Measurements from ENCODE around the gene MED27. TPM values are rescaled to one million over a fixed set of nuclear protein-coding genes. Genes with fewer than 3 reads are reported as not detected.

MED27 gene
- polyA plus RNA-seq, 1 donor: 12.6 TPM

GRCh38 chr9:132044176-132044875 lies 35.3 kb downstream of the MED27 start:
- WGBS (ENCODE audit: insufficient coverage, low lambda C conversion rate): 92% methylated on average over 2 of the region's 8 CpGs
- no peaks in the 10 kb centered on the region for H3K27me3 ChIP-seq (ENCODE audit: control insufficient read depth, insufficient read depth, low read length)

DNA sequence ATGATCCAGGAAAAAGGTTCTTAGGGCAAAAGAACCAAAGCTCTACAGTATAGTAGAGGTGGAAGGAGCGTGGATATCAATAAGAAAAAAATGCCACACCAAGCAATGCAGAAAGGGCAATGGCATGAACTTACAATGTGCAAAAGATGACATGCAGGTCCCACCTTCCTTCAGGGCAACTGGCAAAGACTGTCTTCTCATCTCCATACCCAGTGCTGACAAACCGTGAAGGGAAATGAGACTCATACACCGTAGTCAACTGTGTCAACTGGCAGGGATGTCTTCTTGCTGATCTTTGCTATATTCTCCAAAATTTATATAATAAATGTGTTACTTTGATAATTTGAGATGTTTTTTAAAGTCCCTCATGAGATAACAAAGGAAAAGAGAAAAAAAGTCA lies 36.0 kb downstream of the MED27 start:
- Histone ChIP-seq H3K4me1 (ENCODE audit: control insufficient read depth, insufficient read depth, low read length) (no peaks in the 10 kb centered on the region), H3K27me3 (ENCODE audit: control insufficient read depth, insufficient read depth, low read length) (no peaks in the 10 kb centered on the region), H3K4me3 (ENCODE audit: low read length) (no peak overlapping the region), H3K27ac (ENCODE audit: low read length) (no peak overlapping the region), H3K9me3 (ENCODE audit: control insufficient read depth, low read depth, low read length) (no peaks in the 10 kb centered on the region), H3K36me3 (ENCODE audit: control insufficient read depth, insufficient read depth, low read length) (no peaks in the 10 kb centered on the region)
- no CpG with 5 or more reads among the region's 3 CpGs for WGBS (ENCODE audit: insufficient coverage, low lambda C conversion rate)
- no peak for DNase-seq

More at GRCh38 chr9:132044176-132044875, 35.3 kb downstream of the MED27 start:
- no peaks in the 10 kb centered on the region for H3K9me3 ChIP-seq (ENCODE audit: control insufficient read depth, low read depth, low read length)
- H3K4me3 ChIP-seq (ENCODE audit: low read length): no peak overlapping the region
- H3K4me1 ChIP-seq (ENCODE audit: control insufficient read depth, insufficient read depth, low read length): no peaks in the 10 kb centered on the region
- no peak overlapping the region for H3K27ac ChIP-seq (ENCODE audit: low read length)
- H3K36me3 ChIP-seq (ENCODE audit: control insufficient read depth, insufficient read depth, low read length): no peaks in the 10 kb centered on the region
- DNase-seq: no peak

DNA sequence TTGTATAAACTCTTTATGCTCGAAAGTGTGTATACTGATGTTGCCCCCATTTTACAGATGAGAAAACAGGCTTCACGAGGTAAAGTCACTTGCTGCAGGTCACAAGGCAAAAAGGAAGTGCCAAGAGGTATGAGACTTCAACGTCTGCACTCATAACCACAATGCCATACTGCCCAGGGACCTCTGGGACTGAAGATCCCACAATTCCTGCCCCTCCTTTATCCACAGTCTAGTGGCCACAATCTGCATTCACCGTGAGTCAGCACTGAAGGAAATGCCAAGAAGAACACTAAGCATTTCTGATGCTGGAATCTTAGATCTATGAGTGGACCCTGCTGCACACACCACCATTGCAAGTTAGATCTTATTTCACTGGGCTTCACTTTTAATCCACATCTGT lies 37.3 kb downstream of the MED27 start:
- H3K9me3 ChIP-seq (ENCODE audit: control insufficient read depth, low read depth, low read length): no peaks in the 10 kb centered on the region
- H3K27me3 ChIP-seq (ENCODE audit: control insufficient read depth, insufficient read depth, low read length): no peaks in the 10 kb centered on the region
- H3K4me1 ChIP-seq (ENCODE audit: control insufficient read depth, insufficient read depth, low read length): no peaks in the 10 kb centered on the region
- H3K4me3 ChIP-seq (ENCODE audit: low read length): no peak overlapping the region
- no peak overlapping the region for H3K27ac ChIP-seq (ENCODE audit: low read length)
- H3K36me3 ChIP-seq (ENCODE audit: control insufficient read depth, insufficient read depth, low read length): no peaks in the 10 kb centered on the region
- WGBS (ENCODE audit: insufficient coverage, low lambda C conversion rate): no CpG with 5 or more reads among the region's 4 CpGs
- DNase-seq: no peak

DNA sequence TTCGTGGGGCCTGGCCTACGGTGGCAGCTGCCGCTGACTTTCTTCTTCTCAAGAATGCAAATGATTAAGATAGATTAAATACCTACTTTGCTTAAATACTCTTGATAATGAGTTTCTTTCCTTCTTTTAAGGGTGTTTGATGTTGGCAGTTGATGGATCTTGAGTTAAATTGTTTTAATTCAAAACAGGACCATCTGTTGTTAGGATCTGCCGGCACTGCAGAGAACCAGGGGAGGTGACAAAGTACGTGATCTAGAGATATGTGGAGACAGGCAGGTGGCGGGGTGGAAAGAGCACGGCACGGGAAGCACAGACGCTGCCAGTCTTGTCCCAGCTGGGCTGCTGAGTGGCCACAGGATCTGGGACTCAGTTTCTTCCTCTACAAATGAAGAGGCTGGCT lies 37.9 kb downstream of the MED27 start:
- no peak for DNase-seq
- H3K4me1 ChIP-seq (ENCODE audit: control insufficient read depth, insufficient read depth, low read length): no peaks in the 10 kb centered on the region
- H3K27me3 ChIP-seq (ENCODE audit: control insufficient read depth, insufficient read depth, low read length): no peaks in the 10 kb centered on the region
- no CpG with 5 or more reads among the region's 9 CpGs for WGBS (ENCODE audit: insufficient coverage, low lambda C conversion rate)
- H3K36me3 ChIP-seq (ENCODE audit: control insufficient read depth, insufficient read depth, low read length): no peaks in the 10 kb centered on the region
- H3K9me3 ChIP-seq (ENCODE audit: control insufficient read depth, low read depth, low read length): no peaks in the 10 kb centered on the region
- no peak overlapping the region for H3K4me3 ChIP-seq (ENCODE audit: low read length)
- H3K27ac ChIP-seq (ENCODE audit: low read length): no peak overlapping the region

DNA sequence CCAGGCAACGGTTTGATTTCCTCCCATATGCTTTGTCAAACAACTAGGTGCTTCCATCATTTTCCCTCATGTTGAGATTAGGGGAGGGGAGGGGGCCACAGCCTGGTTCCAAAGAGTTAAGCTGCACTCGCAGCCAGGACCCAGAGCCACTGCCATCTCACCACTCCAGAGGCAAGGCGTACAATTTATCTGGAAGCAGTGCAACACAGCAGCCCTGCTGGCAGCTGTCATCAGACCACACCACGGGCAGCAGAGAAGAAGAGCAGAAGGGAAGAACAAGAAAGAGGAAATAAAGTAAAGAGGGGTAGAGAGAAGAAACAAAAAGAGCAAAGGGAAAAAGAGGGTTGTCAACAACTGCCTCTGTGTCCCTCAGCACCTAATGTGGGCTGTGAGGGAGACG lies 38.9 kb downstream of the MED27 start:
- Histone ChIP-seq H3K36me3 (ENCODE audit: control insufficient read depth, insufficient read depth, low read length) (no peaks in the 10 kb centered on the region), H3K9me3 (ENCODE audit: control insufficient read depth, low read depth, low read length) (no peaks in the 10 kb centered on the region), H3K27ac (ENCODE audit: low read length) (no peak overlapping the region), H3K4me3 (ENCODE audit: low read length) (no peak overlapping the region), H3K27me3 (ENCODE audit: control insufficient read depth, insufficient read depth, low read length) (no peaks in the 10 kb centered on the region), H3K4me1 (ENCODE audit: control insufficient read depth, insufficient read depth, low read length) (no peaks in the 10 kb centered on the region)
- 50% methylated on average over 1 of the region's 5 CpGs for WGBS (ENCODE audit: insufficient coverage, low lambda C conversion rate)
- DNase-seq: no peak

DNA sequence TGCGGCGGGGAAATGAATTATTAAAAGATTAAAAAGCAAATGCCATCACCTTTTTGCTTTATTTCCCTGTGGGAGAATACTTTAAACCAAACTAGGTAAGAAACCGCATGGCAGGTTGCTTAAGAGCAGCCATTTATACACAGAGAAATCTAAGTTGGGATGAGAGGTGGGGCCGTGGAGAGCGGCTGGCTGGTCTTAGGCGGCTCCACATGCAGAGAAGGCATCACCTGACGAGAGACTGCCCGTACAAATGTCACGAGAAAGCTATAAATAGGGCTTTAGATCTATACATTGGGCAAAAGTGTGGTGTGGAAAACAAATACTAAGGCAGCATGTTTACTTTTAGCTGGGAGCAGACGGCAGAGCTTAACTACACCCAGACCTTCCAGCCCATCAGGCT lies 39.4 kb downstream of the MED27 start:
- Histone ChIP-seq H3K4me3 (ENCODE audit: low read length) (no peak overlapping the region), H3K27me3 (ENCODE audit: control insufficient read depth, insufficient read depth, low read length) (no peaks in the 10 kb centered on the region), H3K9me3 (ENCODE audit: control insufficient read depth, low read depth, low read length) (no peaks in the 10 kb centered on the region), H3K4me1 (ENCODE audit: control insufficient read depth, insufficient read depth, low read length) (no peaks in the 10 kb centered on the region), H3K36me3 (ENCODE audit: control insufficient read depth, insufficient read depth, low read length) (no peaks in the 10 kb centered on the region), H3K27ac (ENCODE audit: low read length) (no peak overlapping the region)
- no CpG with 5 or more reads among the region's 10 CpGs for WGBS (ENCODE audit: insufficient coverage, low lambda C conversion rate)
- peak in 1 of 2 donors; percentile 17 for DNase-seq

GRCh38 chr9:132039284-132039683 lies 40.4 kb downstream of the MED27 start:
- no peaks in the 10 kb centered on the region for H3K27me3 ChIP-seq (ENCODE audit: control insufficient read depth, insufficient read depth, low read length)
- peaks cover 3% of the 10 kb centered on the region for H3K4me1 ChIP-seq (ENCODE audit: control insufficient read depth, insufficient read depth, low read length)
- no peaks in the 10 kb centered on the region for H3K36me3 ChIP-seq (ENCODE audit: control insufficient read depth, insufficient read depth, low read length)
- no CpG with 5 or more reads among the region's 9 CpGs for WGBS (ENCODE audit: insufficient coverage, low lambda C conversion rate)
- no peaks in the 10 kb centered on the region for H3K9me3 ChIP-seq (ENCODE audit: control insufficient read depth, low read depth, low read length)
- no peak overlapping the region for H3K27ac ChIP-seq (ENCODE audit: low read length)
- no peak for DNase-seq
- H3K4me3 ChIP-seq (ENCODE audit: low read length): no peak overlapping the region

DNA sequence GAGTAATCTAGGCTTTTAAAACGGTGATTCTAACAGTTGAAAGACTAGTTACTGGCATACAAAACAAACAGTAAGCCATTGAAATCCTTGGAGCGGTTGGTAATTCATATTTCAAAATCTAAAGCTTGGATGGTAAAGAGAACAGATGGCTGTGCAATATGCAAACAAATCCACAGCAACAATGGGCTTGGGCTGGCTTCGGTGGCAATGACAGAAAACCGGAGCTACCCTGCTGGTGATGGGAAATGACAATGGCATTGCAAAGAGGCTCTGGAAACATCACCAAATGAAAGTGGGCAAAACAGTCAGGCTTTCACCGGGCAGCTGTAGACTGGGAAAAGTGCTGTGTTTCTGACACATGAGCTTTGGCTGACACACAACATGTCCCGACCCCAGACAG lies 42.2 kb downstream of the MED27 start:
- Histone ChIP-seq H3K4me3 (ENCODE audit: low read length) (no peak overlapping the region), H3K4me1 (ENCODE audit: control insufficient read depth, insufficient read depth, low read length) (peaks cover 5% of the 10 kb centered on the region), H3K27me3 (ENCODE audit: control insufficient read depth, insufficient read depth, low read length) (no peaks in the 10 kb centered on the region), H3K9me3 (ENCODE audit: control insufficient read depth, low read depth, low read length) (no peaks in the 10 kb centered on the region), H3K36me3 (ENCODE audit: control insufficient read depth, insufficient read depth, low read length) (no peaks in the 10 kb centered on the region), H3K27ac (ENCODE audit: low read length) (no peak overlapping the region)
- no peak for DNase-seq
- 40% methylated on average over 1 of the region's 6 CpGs for WGBS (ENCODE audit: insufficient coverage, low lambda C conversion rate)

DNA sequence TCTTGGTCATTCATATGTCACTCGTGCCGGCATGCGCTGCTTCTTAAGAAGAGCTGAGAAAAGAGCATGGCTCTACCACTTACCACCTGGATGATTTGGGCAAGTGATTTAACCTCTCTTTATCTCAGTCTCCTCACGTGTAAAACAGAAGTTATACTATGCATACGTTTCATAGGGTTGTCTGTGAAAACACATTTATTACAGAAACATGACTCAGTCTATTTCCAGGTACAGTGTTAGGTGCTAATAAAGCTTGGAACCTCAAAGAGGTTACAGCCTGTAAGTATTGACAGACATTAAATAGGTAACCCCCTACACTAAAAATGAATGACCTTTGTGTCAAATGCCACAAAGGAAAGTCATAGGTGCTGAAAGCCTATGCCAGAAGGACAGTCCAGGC lies 43.1 kb downstream of the MED27 start:
- no CpG with 5 or more reads among the region's 5 CpGs for whole genome bisulfite sequencing (ENCODE audit: insufficient coverage, low lambda C conversion rate)
- no peak overlapping the region for H3K27ac ChIP-seq (ENCODE audit: low read length)
- H3K4me1 ChIP-seq (ENCODE audit: control insufficient read depth, insufficient read depth, low read length): peaks cover 5% of the 10 kb centered on the region
- H3K27me3 ChIP-seq (ENCODE audit: control insufficient read depth, insufficient read depth, low read length): no peaks in the 10 kb centered on the region
- H3K4me3 ChIP-seq (ENCODE audit: low read length): no peak overlapping the region
- H3K9me3 ChIP-seq (ENCODE audit: control insufficient read depth, low read depth, low read length): no peaks in the 10 kb centered on the region
- no peaks in the 10 kb centered on the region for H3K36me3 ChIP-seq (ENCODE audit: control insufficient read depth, insufficient read depth, low read length)
- no peak for DNase-seq

DNA sequence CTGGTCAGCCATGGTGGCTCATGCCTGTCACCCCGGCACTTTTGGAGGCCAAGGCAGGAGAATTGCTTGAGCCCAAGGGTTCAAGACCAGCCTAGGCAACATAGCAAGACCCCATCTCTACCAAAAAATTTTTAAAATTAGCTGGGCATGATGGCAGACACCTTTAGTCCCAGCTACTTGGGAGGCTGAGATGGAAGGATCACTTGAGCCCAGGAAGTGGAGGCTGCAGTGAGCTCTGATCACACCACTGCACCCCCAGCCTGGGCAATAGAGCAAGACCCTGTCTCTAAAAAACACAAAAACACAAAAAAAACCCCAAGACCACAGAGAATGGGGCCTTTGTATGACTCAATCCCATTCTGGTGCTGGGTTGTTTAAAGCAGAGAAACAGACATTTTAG lies 44.0 kb downstream of the MED27 start:
- Histone ChIP-seq H3K9me3 (ENCODE audit: control insufficient read depth, low read depth, low read length) (no peaks in the 10 kb centered on the region), H3K27me3 (ENCODE audit: control insufficient read depth, insufficient read depth, low read length) (no peaks in the 10 kb centered on the region), H3K27ac (ENCODE audit: low read length) (no peak overlapping the region), H3K36me3 (ENCODE audit: control insufficient read depth, insufficient read depth, low read length) (no peaks in the 10 kb centered on the region), H3K4me3 (ENCODE audit: low read length) (no peak overlapping the region), H3K4me1 (ENCODE audit: control insufficient read depth, insufficient read depth, low read length) (peaks cover 5% of the 10 kb centered on the region)
- DNase-seq: no peak
- WGBS (ENCODE audit: insufficient coverage, low lambda C conversion rate): no CpG with 5 or more reads among the region's 1 CpG

DNA sequence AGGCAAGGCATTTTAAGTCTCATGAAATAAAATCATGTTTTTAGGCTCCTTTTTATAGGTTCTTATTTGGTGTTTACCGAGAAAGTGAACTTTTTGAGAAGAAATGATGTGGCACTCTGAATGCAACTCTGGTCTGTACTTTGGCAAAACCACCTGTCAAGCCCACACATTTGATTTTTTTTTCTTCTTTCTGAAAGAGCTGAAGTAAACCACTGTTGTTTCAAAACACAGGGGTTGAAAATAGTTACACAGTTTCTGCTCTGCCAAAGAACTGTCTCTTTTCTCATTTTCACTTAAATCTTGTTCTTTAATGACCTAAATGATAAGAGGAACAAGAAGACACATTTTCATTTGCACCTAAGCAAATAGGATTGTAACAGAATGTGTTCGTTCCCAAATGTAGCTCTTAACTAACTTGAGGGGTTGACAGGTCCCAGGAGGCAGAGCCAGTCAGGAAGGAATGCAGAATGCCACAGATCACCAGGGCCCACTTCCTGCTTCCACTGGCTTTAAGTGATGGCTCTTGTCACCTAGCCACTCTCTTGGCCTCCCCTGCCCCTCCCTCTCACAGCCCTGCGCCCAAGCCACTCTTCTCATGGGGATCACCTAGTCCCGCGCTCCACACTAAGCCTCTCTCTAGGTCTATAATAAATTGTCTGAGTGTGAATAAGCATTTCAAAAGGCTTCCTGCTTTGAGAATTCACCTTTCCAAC lies 47.3 kb downstream of the MED27 start:
- WGBS (ENCODE audit: insufficient coverage, low lambda C conversion rate): 100% methylated on average over 1 of the region's 5 CpGs
- no peaks in the 10 kb centered on the region for H3K27me3 ChIP-seq (ENCODE audit: control insufficient read depth, insufficient read depth, low read length)
- no peak overlapping the region for H3K27ac ChIP-seq (ENCODE audit: low read length)
- DNase-seq: no peak
- H3K36me3 ChIP-seq (ENCODE audit: control insufficient read depth, insufficient read depth, low read length): no peaks in the 10 kb centered on the region
- peaks cover 5% of the 10 kb centered on the region for H3K4me1 ChIP-seq (ENCODE audit: control insufficient read depth, insufficient read depth, low read length)
- no peak overlapping the region for H3K4me3 ChIP-seq (ENCODE audit: low read length)
- H3K9me3 ChIP-seq (ENCODE audit: control insufficient read depth, low read depth, low read length): no peaks in the 10 kb centered on the region

All from large intestine (tissue), 3 donors.